Panc1 (cell line): ENCODE measurements around the gene AK2. TPM values are rescaled to one million over a fixed set of nuclear protein-coding genes. Genes with fewer than 3 reads are reported as not detected.

ENCODE experiments used
- ATAC-seq: fragments of 200-7000 bp; cut with Tn5 transposase; 2 replicates; pipeline ENCODE4 v1.9.1; 2020; ENCODE audit warnings: mild to moderate bottlenecking, moderate library complexity
- BruUV-seq: library from RNA; stranded (reverse); fragments of 400-500 nt; replicated peaks from 2 replicates; lab custom pipeline; 2021; lab: Mats Ljungman, UMichigan
- CTCF ChIA-PET: fragments of 300-600 bp; sonication (Branson Sonifier 250); formaldehyde crosslinking; loops from one replicate; lab custom pipeline; 2022; ENCODE audit warnings: antibody characterized with exemption; lab: Charles Lee
- POLR2A ChIA-PET: fragments of 300-600 bp; sonication (Branson Sonifier 250); formaldehyde crosslinking; loops from one replicate; lab custom pipeline; 2022; ENCODE audit warnings: antibody characterized with exemption; lab: Charles Lee
- DNase-seq: peaks from one replicate; pipeline ENCODE4 v3.0.0-alpha.2; 2010; ENCODE audit warnings: low read depth, low spot score
- H3K27ac ChIP-seq: 2 replicates; pipeline ENCODE4 v1.5.1; 2011; ENCODE audit warnings: mild to moderate bottlenecking, low read length, inconsistent platforms
- H3K27me3 ChIP-seq: fragments of 200-500 bp; sonication (Bioruptor generic); 2 replicates; pipeline ENCODE4 v1.6.0; 2014; ENCODE audit warnings: low read length, inconsistent platforms; ENCODE audit not compliant: control insufficient read depth, insufficient read depth
- H3K36me3 ChIP-seq: fragments of 200-500 bp; sonication (Bioruptor generic); 2 replicates; pipeline ENCODE4 v1.5.1; 2014; ENCODE audit warnings: inconsistent platforms, mild to moderate bottlenecking, low read length, moderate library complexity; ENCODE audit not compliant: control insufficient read depth, insufficient read depth
- H3K4me1 ChIP-seq: 2 replicates; pipeline ENCODE4 v1.5.1; 2011; ENCODE audit warnings: inconsistent platforms, mild to moderate bottlenecking, low read length, moderate library complexity; ENCODE audit not compliant: control insufficient read depth, insufficient read depth
- H3K4me3 ChIP-seq, 2 experiments: 2 replicates each; pipeline ENCODE4 v1.5.1; 2011 to 2012; ENCODE audit warnings: low read depth in 2 of 2, low read length in 2 of 2, mild to moderate bottlenecking in 2 of 2, inconsistent platforms in 1 of 2, moderate library complexity in 1 of 2
- H3K9me3 ChIP-seq: fragments of 200-500 bp; sonication (Bioruptor generic); 2 replicates; pipeline ENCODE4 v1.5.1; 2014; ENCODE audit warnings: low read depth, mild to moderate bottlenecking, inconsistent platforms, low read length, moderate library complexity; ENCODE audit not compliant: control insufficient read depth, insufficient read depth
- CTCF ChIP-seq: fragments of 450-650 bp; IDR thresholded peaks from 2 replicates; pipeline ENCODE4 v1.5.1; 2017; ENCODE audit warnings: mild to moderate bottlenecking
- POLR2AphosphoS5 ChIP-seq: IDR thresholded peaks from 2 replicates; pipeline ENCODE4 v1.6.1; 2012; ENCODE audit warnings: mild to moderate bottlenecking, low read depth, low read length, moderate library complexity
- SIN3A ChIP-seq: IDR thresholded peaks from 2 replicates; pipeline ENCODE4 v1.6.1; 2012; ENCODE audit warnings: low read depth, mild to moderate bottlenecking, low read length, moderate library complexity, borderline replicate concordance; ENCODE audit not compliant: insufficient read depth
- TCF7L2 ChIP-seq: IDR thresholded peaks from 2 replicates; pipeline ENCODE4 v1.6.1; 2011; ENCODE audit warnings: mild to moderate bottlenecking, low read depth, low read length, inconsistent platforms
- in situ Hi-C: cut with HindIII; loops from 2 replicates; pipeline ENCODE4 v1.10.0; 2016; ENCODE audit warnings: low sequenced_read_pairs, low pct_unique_long_range_greater_than_20kb
- intact Hi-C: fragments of 100-400 bp; cut with micrococcal nuclease; formaldehyde crosslinking; loops from one replicate; pipeline ENCODE4 v1.10.0; 2022; ENCODE audit not compliant: unreplicated experiment
- total RNA-seq: library from RNA; stranded (reverse); gene quantifications from one replicate; pipeline ENCODE4 v1.2.1, GENCODE V29; 2021; ENCODE audit not compliant: unreplicated experiment
- TF ChIP-seq, protein P1 (sequence below), 2 experiments: IDR thresholded peaks; 2 replicates each; pipeline ENCODE4 v1.6.1; 2011 to 2012; ENCODE audit warnings: low read depth in 2 of 2, control low read depth in 1 of 2, low read length in 1 of 2, mild to moderate bottlenecking in 1 of 2, moderate library complexity in 1 of 2; ENCODE audit not compliant: insufficient read depth in 1 of 2

AK2 gene
- total RNA-seq, 1 experiment from 2014 or later: 213 TPM

GRCh38 chr1:33018112-33018511, 18.6 kb downstream of the AK2 start:
- no peaks in the 10 kb centered on the region for H3K27me3 ChIP-seq
- ChIA-PET CTCF (no interaction called here), POLR2A (no interaction called here)
- no peaks in the 10 kb centered on the region for H3K9me3 ChIP-seq
- DNase-seq (no peak), ATAC-seq (no peak)
- H3K27ac ChIP-seq: no peak overlapping the region
- H3K36me3 ChIP-seq: peaks cover 40% of the 10 kb centered on the region
- no TSS peak for BruUV-seq
- intact Hi-C loops: no loop called here
- no peaks in the 10 kb centered on the region for H3K4me1 ChIP-seq
- in situ Hi-C loops: no loop called here
- H3K4me3 ChIP-seq: no peak overlapping the region
- TF ChIP-seq TCF7L2 (no peak), SIN3A (no peak), POLR2AphosphoS5 (no peak), CTCF (no peak)
- TF ChIP-seq, protein P1, sequence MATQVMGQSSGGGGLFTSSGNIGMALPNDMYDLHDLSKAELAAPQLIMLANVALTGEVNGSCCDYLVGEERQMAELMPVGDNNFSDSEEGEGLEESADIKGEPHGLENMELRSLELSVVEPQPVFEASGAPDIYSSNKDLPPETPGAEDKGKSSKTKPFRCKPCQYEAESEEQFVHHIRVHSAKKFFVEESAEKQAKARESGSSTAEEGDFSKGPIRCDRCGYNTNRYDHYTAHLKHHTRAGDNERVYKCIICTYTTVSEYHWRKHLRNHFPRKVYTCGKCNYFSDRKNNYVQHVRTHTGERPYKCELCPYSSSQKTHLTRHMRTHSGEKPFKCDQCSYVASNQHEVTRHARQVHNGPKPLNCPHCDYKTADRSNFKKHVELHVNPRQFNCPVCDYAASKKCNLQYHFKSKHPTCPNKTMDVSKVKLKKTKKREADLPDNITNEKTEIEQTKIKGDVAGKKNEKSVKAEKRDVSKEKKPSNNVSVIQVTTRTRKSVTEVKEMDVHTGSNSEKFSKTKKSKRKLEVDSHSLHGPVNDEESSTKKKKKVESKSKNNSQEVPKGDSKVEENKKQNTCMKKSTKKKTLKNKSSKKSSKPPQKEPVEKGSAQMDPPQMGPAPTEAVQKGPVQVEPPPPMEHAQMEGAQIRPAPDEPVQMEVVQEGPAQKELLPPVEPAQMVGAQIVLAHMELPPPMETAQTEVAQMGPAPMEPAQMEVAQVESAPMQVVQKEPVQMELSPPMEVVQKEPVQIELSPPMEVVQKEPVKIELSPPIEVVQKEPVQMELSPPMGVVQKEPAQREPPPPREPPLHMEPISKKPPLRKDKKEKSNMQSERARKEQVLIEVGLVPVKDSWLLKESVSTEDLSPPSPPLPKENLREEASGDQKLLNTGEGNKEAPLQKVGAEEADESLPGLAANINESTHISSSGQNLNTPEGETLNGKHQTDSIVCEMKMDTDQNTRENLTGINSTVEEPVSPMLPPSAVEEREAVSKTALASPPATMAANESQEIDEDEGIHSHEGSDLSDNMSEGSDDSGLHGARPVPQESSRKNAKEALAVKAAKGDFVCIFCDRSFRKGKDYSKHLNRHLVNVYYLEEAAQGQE (IDR thresholded peaks at IDR 0.05; ENCODE audit: insufficient read depth in 1 of 2, low read depth in 2 of 2, low read length in 1 of 2): no peak

GRCh38 chr1:33017175-33017574, 19.5 kb downstream of the AK2 start:
- ChIA-PET POLR2A (no interaction called here), CTCF (no interaction called here)
- Histone ChIP-seq H3K4me3 (no peak overlapping the region), H3K9me3 (no peaks in the 10 kb centered on the region), H3K36me3 (peaks cover 45% of the 10 kb centered on the region), H3K27me3 (no peaks in the 10 kb centered on the region), H3K27ac (no peak overlapping the region), H3K4me1 (no peaks in the 10 kb centered on the region)
- DNase-seq: no peak
- no peak for ATAC-seq
- in situ Hi-C loops: no loop called here
- TF ChIP-seq, protein P1 (IDR thresholded peaks at IDR 0.05; ENCODE audit: insufficient read depth in 1 of 2, low read depth in 2 of 2, low read length in 1 of 2): no peak
- BruUV-seq: no TSS peak
- intact Hi-C loops: no loop called here
